ENCODE data around the gene GP1BA. TPM values are rescaled to one million over a fixed set of nuclear protein-coding genes. Genes with fewer than 3 reads are reported as not detected.

The GP1BA gene
- total RNA-seq, 1 donor from 2014 or later: not detected

DNA sequence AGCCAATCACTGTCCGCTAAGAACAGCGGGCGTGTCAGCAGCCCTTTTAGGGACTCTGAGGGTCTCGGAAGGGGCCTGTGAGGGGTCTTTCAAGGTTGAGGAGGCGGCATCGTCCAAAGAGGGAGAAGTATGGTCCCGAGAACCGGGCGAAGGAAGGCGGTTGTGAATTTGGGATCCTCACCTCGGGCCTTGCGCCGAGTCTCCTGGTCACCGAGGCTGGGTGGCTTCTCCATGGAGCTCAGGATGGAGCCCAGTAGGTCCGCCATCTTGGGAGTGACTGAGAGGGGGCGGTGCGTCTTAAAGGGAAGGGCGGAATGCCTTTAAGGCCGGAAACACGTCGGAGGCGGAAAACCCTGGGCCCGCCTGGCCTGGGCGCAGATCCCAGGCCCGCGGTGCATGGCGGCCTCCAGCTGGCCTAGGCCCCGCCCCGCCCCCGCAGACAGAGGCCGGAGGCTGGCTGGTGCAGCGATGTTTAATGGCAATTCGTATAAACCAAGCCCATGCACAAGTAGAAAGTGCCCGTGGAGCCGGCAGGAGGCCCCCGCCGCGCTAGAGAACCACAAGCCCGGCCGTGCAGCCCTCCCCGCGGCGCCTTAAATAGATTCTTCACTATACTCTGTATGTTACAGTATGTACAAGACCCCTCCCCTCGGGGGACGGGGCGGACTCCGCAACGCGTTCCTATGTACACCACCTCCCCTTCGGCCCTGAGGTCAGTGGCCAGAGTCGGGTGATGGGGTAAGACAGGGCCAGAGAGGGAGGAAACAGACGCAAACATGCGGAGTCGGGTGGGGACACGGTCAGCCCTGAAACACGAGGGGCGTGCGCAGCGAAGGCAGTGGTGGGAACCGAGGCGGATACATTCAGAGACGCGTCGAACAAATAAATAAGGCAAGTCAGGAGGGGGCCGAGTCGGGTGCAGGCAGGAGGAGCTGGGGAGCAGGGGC, 35.7 kb downstream of the GP1BA start, which contains the start of gene SPAG7:
TSS of gene SPAG7 (minus strand) at position 279 of the 947 bp plus-strand sequence. CDS start at position 266, 13 bp downstream.
- intact Hi-C loops (cut with DNase I): loop anchor here (1.0 to 5.0 kb wide), 4 partner anchors 19 to 94 kb away; partner anchors contain the start of genes CAMTA2, RNF167 and SLC25A11
- DNase-seq (ENCODE audit: low spot score): peak; percentile 97

DNA sequence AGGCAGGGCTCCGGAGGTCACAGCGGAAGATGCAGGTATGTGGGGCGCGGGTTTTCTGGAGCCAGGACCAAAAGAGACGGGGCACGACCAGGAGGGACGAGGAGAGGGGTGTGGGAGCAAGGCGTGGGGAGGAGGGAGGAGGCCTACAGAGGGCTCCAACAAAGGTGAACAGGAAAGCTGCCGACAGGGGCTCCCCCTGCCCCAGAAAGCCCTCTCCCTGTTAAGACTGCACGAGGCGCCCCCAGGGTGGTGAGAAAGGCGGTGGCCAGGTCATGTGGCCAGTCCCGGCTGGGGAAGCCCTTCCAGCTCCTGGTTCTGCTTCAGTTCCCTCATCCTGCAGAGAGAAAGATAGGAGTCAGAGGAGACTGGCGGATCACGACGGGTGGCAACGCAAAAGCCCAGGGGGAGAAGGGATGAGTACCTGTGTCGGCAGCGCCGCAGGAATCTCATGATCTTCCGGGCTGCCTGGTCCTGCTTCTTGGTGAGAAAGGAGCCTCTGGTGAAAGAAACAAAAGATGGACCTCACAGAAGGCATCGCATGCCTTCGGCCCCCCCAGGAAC, 36.5 kb downstream of the GP1BA start:
- DNase-seq (ENCODE audit: low spot score): no peak
- intact Hi-C loops (cut with DNase I): loop anchor here (5.0 kb wide), 2 partner anchors 61 to 94 kb away; no protein-coding TSS in a partner anchor

DNA sequence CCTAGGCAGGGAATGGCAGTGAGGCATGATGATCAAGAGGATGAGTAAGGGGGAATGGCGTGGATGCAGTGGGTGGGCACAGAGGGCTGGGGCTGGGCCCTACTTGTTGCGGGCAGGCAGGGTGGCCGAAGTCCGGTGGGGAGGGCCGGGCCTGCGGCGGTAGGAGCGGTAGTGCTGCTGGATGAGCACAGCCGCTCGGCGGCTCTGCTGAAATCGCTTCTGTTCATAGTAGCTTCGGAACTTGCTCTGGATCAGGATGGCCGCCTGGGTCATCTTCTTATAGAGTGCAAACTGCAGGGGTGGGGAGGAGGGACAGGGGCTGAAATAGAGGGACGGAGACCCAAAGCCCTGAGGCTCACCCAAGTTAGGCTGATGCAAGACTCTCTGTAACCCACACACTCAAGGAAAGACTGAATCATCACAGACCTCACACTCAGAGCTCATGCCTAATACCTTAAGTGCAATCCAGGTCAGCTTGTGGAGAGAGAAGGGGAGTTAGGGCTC, 37.0 kb downstream of the GP1BA start:
- DNase-seq (ENCODE audit: low spot score): no peak
- intact Hi-C loops (cut with DNase I): loop anchor here (5.0 kb wide), 2 partner anchors 62 to 93 kb away; no protein-coding TSS in a partner anchor

DNA sequence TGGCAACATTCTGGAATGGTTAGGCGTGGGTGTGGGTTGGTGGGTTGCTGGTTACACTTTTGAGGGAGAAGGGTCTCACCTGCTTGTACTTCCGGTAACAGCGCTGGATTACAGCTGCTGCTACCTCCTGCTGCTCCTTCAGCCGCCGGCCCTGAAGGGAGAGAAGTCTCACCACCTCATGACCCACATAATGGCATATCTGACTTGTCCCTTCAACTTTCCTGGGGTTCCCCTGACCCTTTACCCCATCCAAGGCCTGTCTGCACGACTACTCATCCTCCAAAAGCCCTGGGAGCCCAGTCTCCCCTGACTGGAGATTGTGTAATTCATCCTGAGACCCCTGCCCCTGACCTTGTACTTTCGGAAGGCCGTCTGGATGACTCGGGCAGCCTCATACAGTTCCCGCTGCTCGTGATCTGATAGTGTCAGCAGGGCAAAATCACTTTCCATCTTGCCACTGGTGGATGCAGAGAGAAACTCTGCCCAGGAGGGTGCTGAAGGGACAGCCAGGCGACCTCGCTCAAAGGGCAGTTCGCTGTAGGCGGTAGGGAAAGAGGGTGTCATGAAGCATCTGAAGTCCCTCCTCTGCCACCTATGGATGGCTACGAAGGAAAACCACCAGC, 37.6 kb downstream of the GP1BA start:
- DNase-seq (ENCODE audit: low spot score): no peak
- intact Hi-C loops (cut with DNase I): loop anchor here (5.0 kb wide), 2 partner anchors 62 to 93 kb away; no protein-coding TSS in a partner anchor

DNA sequence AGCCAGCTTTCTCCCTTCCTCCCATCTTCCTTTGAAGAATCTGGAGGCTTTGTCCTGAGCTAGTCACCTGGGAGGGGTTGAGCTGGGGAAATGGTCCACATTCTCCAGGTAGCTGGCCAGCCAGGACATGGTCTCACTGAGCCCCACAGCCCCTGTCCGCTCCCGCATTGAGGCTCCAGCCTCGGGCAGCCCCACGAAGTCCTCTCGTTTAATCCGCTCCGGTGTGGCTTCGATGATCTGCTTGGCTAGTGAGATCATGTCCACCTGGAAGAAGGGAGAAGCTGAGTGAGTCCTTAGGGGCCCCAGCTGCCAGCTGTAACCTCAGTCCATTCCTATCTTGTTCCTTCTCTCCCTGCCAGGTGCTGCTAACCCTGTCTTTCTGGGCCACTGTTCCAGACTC, 38.2 kb downstream of the GP1BA start:
- intact Hi-C loops (cut with DNase I): no loop called here

DNA sequence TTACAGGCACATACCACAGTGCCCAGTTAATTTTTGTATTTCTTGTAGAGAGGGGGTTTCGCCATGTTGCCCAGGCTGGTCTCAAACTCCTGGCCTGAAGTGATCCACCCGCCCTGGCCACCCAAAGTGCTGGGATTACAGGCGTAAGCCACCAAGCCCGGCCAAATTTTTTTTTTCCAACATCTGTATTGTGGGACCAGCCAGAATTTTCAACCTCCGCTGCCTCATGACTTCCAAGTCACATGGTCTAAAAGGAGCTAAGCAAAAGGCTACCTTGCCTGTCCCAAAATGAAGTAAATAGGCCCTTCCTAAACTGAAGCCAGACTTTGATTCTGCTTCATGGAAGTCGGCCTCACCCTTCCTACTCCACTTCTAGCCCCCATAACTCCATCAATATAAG, 39.7 kb downstream of the GP1BA start:
- intact Hi-C loops (cut with DNase I): no loop called here
- no peak for DNase-seq (ENCODE audit: low spot score)

More for the DNA sequence above, 38.2 kb downstream of the GP1BA start:
- DNase-seq (ENCODE audit: low spot score): no peak

DNA sequence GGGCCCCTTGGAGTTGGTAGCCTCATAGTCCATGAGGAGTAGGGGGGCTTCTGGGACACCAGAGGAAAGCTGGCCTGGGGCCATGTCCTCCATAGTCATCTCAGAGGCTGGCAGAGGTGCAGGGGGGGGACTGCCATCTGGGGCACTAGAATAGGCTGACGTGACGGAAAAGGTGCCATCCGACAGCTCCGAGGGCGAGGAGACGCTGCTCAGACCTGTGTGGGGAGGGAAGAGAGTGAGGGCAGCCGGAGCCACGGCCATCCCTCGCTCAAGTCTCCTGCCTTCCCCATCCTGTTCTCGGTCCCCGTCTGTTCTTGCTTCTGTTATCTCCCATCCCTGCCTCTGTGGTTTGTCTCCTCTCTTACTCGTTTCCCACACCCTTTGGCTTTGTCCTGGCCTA, 40.2 kb downstream of the GP1BA start:
- no peak for DNase-seq (ENCODE audit: low spot score)
- intact Hi-C loops (cut with DNase I): no loop called here

DNA sequence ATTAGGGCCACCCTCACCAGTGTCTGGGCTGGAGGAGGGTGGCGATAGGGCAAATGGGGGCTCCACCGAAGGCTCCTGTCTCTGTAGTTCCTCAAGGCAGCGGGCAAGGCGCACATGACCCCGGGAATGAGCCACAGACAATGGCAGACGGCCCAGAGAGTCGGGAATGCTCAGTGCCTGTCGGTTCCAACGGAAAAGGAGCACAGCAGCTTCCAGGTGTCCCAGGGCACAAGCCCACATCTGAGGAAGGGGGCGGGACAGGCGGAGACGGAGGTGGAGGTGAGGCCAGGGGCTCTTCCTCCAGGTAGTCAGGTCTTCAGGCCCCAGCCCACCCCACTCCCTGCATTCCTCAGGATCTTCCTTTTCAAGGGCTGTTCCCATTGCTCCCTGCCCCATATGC, 40.7 kb downstream of the GP1BA start:
- no peak for DNase-seq (ENCODE audit: low spot score)
- intact Hi-C loops (cut with DNase I): no loop called here

DNA sequence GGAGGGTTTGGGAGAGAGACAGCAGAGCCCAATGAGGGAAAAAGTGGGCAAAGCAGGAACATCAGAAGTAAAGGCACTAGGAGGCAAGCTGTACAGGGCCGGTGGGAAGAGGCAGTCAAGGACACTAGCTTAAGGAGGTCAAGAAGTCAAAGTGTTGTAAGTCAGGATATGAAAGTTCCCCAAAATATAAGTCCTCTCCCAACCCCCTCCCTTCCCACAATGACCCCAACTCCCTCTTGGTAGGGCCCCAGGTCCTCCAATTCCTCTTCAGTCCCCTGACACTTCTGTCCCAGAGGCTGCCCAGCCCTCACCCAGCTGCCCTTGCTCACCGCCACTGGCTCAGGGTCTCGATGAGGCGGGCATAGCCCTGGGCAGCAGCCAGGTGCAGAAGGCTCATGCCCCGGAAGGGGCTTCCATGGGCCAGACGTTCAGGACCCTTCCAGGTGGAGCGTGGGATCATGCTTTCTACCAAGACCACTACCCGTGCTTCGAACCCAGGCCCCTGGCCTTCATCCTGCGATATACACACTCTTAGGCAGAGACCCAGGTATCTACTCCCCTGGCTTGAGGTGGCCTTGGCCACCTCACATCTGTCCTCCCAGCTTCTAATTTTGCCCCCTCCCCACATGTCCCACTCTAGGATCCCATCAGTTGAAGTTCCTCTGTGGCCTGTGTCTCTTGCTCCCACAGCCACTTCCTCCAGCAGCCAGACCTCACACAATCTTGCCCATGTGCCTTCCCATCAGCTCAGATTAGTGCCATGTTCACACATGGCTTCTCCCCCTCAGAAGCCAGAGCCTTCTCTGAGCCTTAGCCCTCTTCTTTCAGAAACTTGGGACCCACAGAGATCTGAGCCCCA, 41.4 kb downstream of the GP1BA start:
- no peak for DNase-seq (ENCODE audit: low spot score)
- intact Hi-C loops (cut with DNase I): no loop called here

DNA sequence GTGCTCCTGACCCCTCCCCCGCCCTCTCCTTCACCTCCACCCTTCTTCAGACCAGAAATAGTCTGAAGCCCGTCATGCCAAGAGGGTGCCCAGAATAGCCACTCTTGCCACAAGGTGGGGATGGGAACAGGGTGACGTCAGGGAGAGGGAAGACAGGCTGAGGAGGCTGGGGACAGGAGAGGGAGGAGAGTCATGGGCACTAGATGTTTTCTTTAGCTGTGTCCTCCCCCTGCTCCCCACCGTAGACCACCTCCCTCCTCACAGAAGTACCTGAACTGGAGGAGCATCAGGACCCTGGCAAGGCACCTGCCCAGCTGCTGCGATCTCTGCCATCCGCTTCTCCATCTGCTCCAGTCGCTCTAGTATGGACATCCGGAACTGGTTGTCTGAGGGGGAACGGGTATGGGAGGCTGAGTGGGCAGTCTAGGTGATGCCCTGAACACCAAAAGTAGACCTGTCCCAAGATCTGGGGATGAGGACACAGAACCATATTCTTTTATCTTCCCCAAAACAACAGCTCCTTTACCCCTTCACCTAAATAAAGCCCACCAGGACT, 42.1 kb downstream of the GP1BA start:
- intact Hi-C loops (cut with DNase I): no loop called here
- no peak for DNase-seq (ENCODE audit: low spot score)

DNA sequence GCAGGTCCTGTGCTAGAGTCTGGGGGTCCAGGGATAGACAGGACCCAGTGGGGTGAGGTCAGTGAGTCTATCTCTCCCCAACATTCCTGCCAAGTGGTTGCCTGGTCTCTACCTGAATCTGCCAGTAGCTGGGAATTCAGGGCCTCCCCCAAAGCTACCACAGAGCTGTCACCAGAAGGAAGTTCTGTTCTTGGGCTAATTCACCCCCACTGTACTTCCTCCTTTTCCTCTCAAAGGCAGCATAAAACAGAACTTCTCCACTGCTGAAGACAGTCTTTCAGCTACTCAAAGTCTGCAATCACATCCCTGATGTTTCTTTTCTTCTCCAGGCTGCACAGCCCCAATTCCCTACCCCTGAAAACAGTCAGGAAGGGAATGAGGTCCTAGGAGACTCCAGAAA, 46.6 kb downstream of the GP1BA start:
- DNase-seq (ENCODE audit: low spot score): no peak
- intact Hi-C loops (cut with DNase I): no loop called here

DNA sequence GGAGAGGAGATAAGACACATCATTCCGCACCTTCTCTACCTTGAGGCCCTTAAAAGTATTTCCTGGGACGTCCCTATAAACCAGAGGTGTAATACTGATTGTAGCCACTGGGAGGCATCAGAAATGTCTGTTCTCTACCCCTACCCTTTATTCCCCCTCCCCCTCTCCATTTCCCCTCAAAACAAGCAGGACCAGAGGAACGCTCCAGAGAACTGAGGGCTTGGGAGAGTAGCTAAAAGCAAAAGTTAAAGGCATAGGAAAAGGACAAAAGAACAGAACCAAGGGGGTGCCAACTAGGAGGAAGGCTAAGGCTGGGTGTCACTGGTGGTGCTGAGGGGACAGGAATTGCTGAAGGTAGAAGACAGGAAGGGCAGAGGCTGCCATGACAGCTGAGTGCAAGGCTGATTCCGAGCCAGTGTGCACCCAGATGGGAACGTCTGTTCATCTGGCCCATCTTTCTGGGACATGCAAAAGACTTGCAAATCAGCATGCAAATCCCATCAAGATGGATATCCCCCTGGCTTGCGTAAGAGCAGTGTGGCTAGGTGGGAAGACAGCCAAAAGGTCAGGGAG, 48.7 kb downstream of the GP1BA start:
- DNase-seq (ENCODE audit: low spot score): no peak
- intact Hi-C loops (cut with DNase I): loop anchor here (5.0 kb wide), 1 partner anchor 82 kb away; no protein-coding TSS in a partner anchor

DNA sequence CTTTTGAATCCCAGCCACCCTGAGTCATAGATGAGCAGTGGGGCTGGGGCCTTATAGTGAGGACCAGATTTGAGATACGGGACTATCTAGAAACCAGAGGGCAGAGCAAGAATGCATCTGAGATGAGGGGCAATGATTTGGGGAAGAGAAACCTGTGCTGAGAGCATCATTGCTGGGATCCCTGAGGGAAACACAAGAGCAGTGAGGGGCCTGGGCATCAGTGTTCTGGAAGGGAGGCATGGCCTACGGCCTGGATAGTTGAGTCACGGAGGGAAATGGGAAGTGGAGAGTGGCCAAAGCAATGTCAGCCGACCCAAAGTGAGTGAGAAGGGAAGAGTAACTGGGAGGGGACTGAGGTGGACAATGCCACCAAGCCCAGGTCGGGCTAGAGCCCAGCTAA, 50.2 kb downstream of the GP1BA start:
- no peak for DNase-seq (ENCODE audit: low spot score)
- intact Hi-C loops (cut with DNase I): loop anchor here (2.0 to 5.0 kb wide), 2 partner anchors 14 to 80 kb away; partner anchors contain the start of genes INCA1 and KIF1C

Small RNAs within 50 kb of the gene (microRNA-seq; reads per million reads assigned to microRNA genes)
- gene MIR6864: not detected
- not detected for gene MIR6865

Other genes with a start within 250 kb of the GP1BA start
- 36.4 TPM for gene PELP1, start 228.1 kb upstream of the GP1BA start, total RNA-seq
- gene ARRB2, start 221.6 kb upstream of the GP1BA start, total RNA-seq: 20.8 TPM
- 19.9 TPM for gene MED11, start 200.8 kb upstream of the GP1BA start, total RNA-seq
- 0.40 TPM for gene ZMYND15, start 192.4 kb upstream of the GP1BA start, total RNA-seq
- gene CXCL16, start 192.3 kb upstream of the GP1BA start, total RNA-seq: 3.6 TPM
- gene TM4SF5, start 160.4 kb upstream of the GP1BA start, total RNA-seq: not detected
- gene VMO1, start 145.9 kb upstream of the GP1BA start, total RNA-seq: 0.97 TPM
- gene GLTPD2, start 143.3 kb upstream of the GP1BA start, total RNA-seq: not detected
- gene PSMB6, start 136.1 kb upstream of the GP1BA start, total RNA-seq: 147 TPM
- 9.5 TPM for gene PLD2, start 125.1 kb upstream of the GP1BA start, total RNA-seq
- 44.0 TPM for gene MINK1, start 98.9 kb upstream of the GP1BA start, total RNA-seq
- 0.46 TPM for gene C17orf107, start 32.7 kb upstream of the GP1BA start, total RNA-seq
- 5.5 TPM for gene CHRNE, start 29.2 kb upstream of the GP1BA start, total RNA-seq
- gene SLC25A11, start 7.8 kb downstream of the GP1BA start, total RNA-seq: 176 TPM
- 84.7 TPM for gene RNF167, start 8.0 kb downstream of the GP1BA start, total RNA-seq
- 204 TPM for gene PFN1, start 16.3 kb downstream of the GP1BA start, total RNA-seq
- 382 TPM for gene ENO3, start 18.8 kb downstream of the GP1BA start, total RNA-seq
- gene SPAG7, start 35.5 kb downstream of the GP1BA start, total RNA-seq: 104 TPM
- 38.9 TPM for gene CAMTA2, start 55.4 kb downstream of the GP1BA start, total RNA-seq
- gene INCA1, start 65.2 kb downstream of the GP1BA start, total RNA-seq: 1.8 TPM
- 646 TPM for gene KIF1C, start 65.7 kb downstream of the GP1BA start, total RNA-seq
- not detected for gene SLC52A1, start 103.1 kb downstream of the GP1BA start, total RNA-seq
- 12.6 TPM for gene ZFP3, start 146.2 kb downstream of the GP1BA start, total RNA-seq
- gene ZNF232, start 179.6 kb downstream of the GP1BA start, total RNA-seq: 4.1 TPM
- 0.08 TPM for gene USP6, start 183.8 kb downstream of the GP1BA start, total RNA-seq

Measured in cardiac septum (tissue), 1 donor.